Mammary epithelial cell (primary cell): ENCODE measurements around the gene SELL.

Experiments used
- CTCF ChIP-seq, 2 donors: IDR thresholded peaks in 1 of 2; conservative IDR thresholded peaks in 1 of 2; 2 replicates each; pipeline ENCODE4 v1.5.1; 2011 to 2012; ENCODE audit warnings: inconsistent platforms in 2 of 2, low read length in 2 of 2, mild to moderate bottlenecking in 2 of 2, control low read depth in 1 of 2, low read depth in 1 of 2; ENCODE audit not compliant: insufficient read depth in 1 of 2; ENCODE audit errors: extremely low read depth in 1 of 2
- EZH2 ChIP-seq: IDR thresholded peaks from 2 replicates; pipeline ENCODE4 v1.6.1; 2012; ENCODE audit warnings: low read length, inconsistent platforms, borderline replicate concordance

DNA sequence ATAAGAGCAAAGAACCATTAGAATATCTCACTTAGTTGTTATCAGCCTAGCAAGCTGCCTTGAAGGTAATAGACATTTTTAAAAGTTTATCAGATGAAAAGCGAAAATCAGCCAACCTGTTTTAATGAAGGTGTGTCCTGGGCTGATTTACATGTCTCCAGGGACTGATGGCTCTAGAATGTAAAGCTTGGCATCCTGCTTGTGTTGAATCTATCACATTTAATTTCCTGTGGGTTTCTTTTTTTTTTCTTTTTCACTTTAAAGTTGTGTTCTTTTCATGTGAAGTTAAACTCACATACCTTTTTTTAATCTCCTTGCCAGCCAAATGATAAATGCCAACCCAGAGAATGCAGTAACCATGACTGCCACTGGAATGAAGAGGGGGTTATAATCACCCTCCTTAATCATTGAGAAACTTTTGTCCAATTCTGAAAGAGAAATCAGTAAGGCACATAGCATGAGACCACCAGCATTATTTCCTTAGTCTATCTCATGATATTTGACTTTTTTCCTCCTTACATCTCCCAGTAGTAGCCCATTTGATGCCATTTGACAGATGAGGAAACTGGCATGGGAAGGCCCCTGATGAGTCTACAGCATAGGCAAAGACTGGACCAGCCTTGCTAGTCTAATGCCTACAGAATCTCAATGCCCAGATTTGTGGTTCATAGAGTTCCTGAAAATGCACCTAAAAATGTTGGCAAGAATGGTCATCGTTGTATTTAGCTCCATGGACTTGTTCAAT lies 10.0 kb downstream of the SELL start:
- TF ChIP-seq EZH2 (no peak), CTCF (conservative IDR thresholded peaks at IDR 0.05 in 1 of 2, IDR thresholded peaks at IDR 0.05 in 1 of 2; ENCODE audit: extremely low read depth in 1 of 2, insufficient read depth in 1 of 2, low read depth in 1 of 2, low read length in 2 of 2) (no peak)
